KMS-11 (cell line): Measurements from ENCODE around the gene AKAP13.

Experiments used
- H2AFZ ChIP-seq: fragments of 200-600 bp; sonication (generic); 2 replicates; pipeline ENCODE4 v1.6.1; 2016; ENCODE audit warnings: antibody characterized with exemption, mixed run types, low read depth
- H3K27ac ChIP-seq: fragments of 200-600 bp; sonication (generic); 2 replicates; pipeline ENCODE4 v1.6.1; 2016; ENCODE audit warnings: mild to moderate bottlenecking, mixed run types
- H3K27me3 ChIP-seq: fragments of 200-600 bp; sonication (generic); 2 replicates; pipeline ENCODE4 v1.6.1; 2017; ENCODE audit warnings: mild to moderate bottlenecking, low read depth, mixed run types, moderate library complexity; ENCODE audit not compliant: insufficient read depth
- H3K36me3 ChIP-seq: fragments of 200-600 bp; sonication (generic); 2 replicates; pipeline ENCODE4 v1.6.1; 2017; ENCODE audit warnings: mild to moderate bottlenecking, mixed run types; ENCODE audit not compliant: insufficient read depth
- H3K4me1 ChIP-seq: fragments of 200-600 bp; sonication (generic); 2 replicates; pipeline ENCODE4 v1.6.1; 2016; ENCODE audit warnings: mild to moderate bottlenecking, low read depth, mixed run types; ENCODE audit not compliant: poor library complexity, severe bottlenecking
- H3K4me2 ChIP-seq: fragments of 200-600 bp; sonication (generic); 2 replicates; pipeline ENCODE4 v1.7.0; 2016; ENCODE audit warnings: mild to moderate bottlenecking, mixed run types
- H3K4me3 ChIP-seq: fragments of 200-600 bp; sonication (generic); IDR thresholded peaks from 2 replicates; pipeline ENCODE4 v1.6.1; 2017; ENCODE audit warnings: low read depth, low read length, mixed read lengths; ENCODE audit not compliant: insufficient read depth
- H3K79me2 ChIP-seq: fragments of 200-600 bp; sonication (generic); 2 replicates; pipeline ENCODE4 v1.6.1; 2016; ENCODE audit warnings: low read depth, mixed run types; ENCODE audit not compliant: insufficient read depth
- H3K9ac ChIP-seq: fragments of 200-600 bp; sonication (generic); 2 replicates; pipeline ENCODE4 v1.6.1; 2016; ENCODE audit warnings: mild to moderate bottlenecking, mixed run types
- H4K20me1 ChIP-seq: fragments of 200-600 bp; sonication (generic); 2 replicates; pipeline ENCODE4 v1.6.1; 2016; ENCODE audit warnings: mild to moderate bottlenecking, mixed run types; ENCODE audit not compliant: insufficient read depth
- CTCF ChIP-seq: fragments of 200-600 bp; sonication (generic); conservative IDR thresholded peaks from 2 replicates; pipeline ENCODE4 v1.6.1; 2017; ENCODE audit warnings: low read depth, mild to moderate bottlenecking, antibody characterized with exemption, low read length, moderate library complexity, mixed read lengths

The AKAP13 gene

DNA sequence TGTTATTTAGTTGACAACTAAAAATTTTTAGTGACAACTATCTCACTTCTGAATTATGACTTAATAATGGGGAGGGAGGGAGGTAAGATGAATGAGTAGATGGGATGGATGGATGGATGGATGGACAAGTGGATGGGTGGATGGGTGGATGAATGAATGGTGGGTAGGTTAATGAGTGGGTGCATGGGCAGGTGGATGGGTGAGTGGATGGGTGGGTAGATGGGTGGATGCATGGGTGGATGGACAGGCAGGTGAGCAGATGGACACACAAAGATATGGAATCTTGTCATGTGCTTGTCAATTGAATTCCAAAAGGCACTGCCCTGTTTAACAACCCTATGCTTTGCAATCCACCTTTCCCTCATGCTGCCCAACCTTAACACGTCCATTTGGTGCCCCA lies 372.9 kb downstream of the AKAP13 start:
- no peaks in the 10 kb centered on the region for H3K4me1 ChIP-seq
- H3K4me3 ChIP-seq: no peak overlapping the region
- H3K36me3 ChIP-seq: no peaks in the 10 kb centered on the region
- no peaks in the 10 kb centered on the region for H3K79me2 ChIP-seq
- no peaks in the 10 kb centered on the region for H3K27me3 ChIP-seq
- H3K9ac ChIP-seq: no peak overlapping the region
- no peak for TF ChIP-seq CTCF
- no peak overlapping the region for H3K27ac ChIP-seq
- no peaks in the 10 kb centered on the region for H4K20me1 ChIP-seq
- H2AFZ ChIP-seq: no peak overlapping the region
- no peak overlapping the region for H3K4me2 ChIP-seq

GRCh38 chr15:85753791-85754452 lies 373.5 kb downstream of the AKAP13 start:
- Histone ChIP-seq H3K9ac (no peak overlapping the region), H3K4me3 (no peak overlapping the region), H4K20me1 (no peaks in the 10 kb centered on the region), H3K27me3 (no peaks in the 10 kb centered on the region), H3K79me2 (no peaks in the 10 kb centered on the region), H3K36me3 (no peaks in the 10 kb centered on the region), H3K4me2 (no peak overlapping the region), H2AFZ (no peak overlapping the region), H3K27ac (no peak overlapping the region), H3K4me1 (no peaks in the 10 kb centered on the region)
- no peak for TF ChIP-seq CTCF

DNA sequence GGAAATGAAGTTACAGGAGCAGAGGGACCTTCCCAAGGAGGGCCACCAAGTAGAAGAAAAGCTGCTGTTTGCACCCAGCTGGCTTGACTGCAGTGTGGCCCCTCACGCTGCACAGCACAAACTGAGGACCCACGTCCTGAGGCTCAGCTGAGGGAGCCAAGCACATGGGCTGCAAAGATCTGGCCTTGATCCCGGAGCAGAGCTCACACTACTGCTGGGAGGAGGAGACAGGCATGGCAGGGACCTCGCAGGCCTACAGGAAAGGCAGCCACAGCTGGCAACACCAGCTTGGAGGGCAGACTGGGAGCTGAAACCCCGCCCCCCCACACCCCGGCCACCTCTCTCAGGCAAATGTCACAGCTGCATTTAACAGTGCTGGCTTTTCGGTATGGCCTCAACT lies 374.6 kb downstream of the AKAP13 start:
- Histone ChIP-seq H3K27me3 (no peaks in the 10 kb centered on the region), H3K27ac (no peak overlapping the region), H2AFZ (no peak overlapping the region), H3K36me3 (no peaks in the 10 kb centered on the region), H3K4me2 (no peak overlapping the region), H4K20me1 (no peaks in the 10 kb centered on the region), H3K4me1 (no peaks in the 10 kb centered on the region), H3K4me3 (no peak overlapping the region), H3K79me2 (no peaks in the 10 kb centered on the region), H3K9ac (no peak overlapping the region)
- TF ChIP-seq CTCF: no peak

- Histone ChIP-seq H3K4me2 (no peak overlapping the region), H3K4me3 (no peak overlapping the region), H4K20me1 (no peaks in the 10 kb centered on the region), H3K27me3 (no peaks in the 10 kb centered on the region), H3K36me3 (no peaks in the 10 kb centered on the region), H3K27ac (no peak overlapping the region), H3K9ac (no peak overlapping the region), H3K79me2 (no peaks in the 10 kb centered on the region), H2AFZ (no peak overlapping the region), H3K4me1 (no peaks in the 10 kb centered on the region)
- no peak for TF ChIP-seq CTCF
These were observed 375.1 kb downstream of the AKAP13 start for GRCh38 chr15:85755471-85755870.
